Urothelium cell line (cell line): ENCODE results near the gene RNU6-1.

ENCODE experiments used
- DNase-seq: peaks from one replicate; pipeline ENCODE4 v3.0.0; 2011; ENCODE audit warnings: low spot score, mixed read lengths
- FAIRE-seq: peaks from 2 replicates; lab custom pipeline; 2011; peaks lifted over from hg19 to GRCh38; lab: Jason Lieb, UNC

Gene RNU6-1

DNA sequence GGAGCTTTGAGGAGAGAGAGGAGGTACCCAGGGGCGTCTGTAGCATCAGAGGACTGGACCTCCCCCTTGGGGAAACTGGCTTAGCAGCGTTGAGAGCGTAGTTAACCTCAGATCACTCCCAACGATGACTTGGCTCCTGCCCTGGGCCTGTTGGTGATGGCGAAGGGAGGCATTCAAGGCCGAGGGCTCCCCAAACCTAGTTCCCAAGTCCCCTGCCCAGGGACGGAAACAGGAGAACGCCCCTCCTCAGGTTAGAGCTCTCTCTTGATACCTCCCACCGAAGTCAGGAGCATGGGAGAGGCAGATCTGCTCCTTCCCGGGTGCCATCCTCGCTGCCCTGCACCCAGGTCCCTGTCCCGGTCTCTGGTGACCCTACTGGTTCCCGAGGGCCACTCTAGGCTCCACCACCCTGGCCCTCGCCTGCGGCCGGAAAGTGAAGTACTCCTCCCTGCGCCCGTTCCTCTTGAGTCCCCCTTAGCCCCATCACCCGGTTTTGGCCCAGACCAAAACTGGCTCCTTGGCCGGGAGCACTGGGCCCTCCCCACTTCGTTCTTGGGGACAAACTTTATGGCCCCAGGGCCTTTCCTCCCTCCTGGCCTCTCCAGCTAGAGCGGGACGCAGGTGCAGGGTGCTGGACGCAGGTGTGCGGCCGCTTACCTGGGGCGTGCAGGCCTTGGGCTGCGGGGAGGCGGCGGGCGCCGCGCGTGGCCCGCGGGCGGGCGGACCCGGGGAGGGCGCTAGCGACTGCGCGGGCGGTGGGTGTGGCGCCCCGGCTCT is 17.1 kb downstream of the RNU6-1 start:
- FAIRE-seq (no peak), DNase-seq (no peak)

DNA sequence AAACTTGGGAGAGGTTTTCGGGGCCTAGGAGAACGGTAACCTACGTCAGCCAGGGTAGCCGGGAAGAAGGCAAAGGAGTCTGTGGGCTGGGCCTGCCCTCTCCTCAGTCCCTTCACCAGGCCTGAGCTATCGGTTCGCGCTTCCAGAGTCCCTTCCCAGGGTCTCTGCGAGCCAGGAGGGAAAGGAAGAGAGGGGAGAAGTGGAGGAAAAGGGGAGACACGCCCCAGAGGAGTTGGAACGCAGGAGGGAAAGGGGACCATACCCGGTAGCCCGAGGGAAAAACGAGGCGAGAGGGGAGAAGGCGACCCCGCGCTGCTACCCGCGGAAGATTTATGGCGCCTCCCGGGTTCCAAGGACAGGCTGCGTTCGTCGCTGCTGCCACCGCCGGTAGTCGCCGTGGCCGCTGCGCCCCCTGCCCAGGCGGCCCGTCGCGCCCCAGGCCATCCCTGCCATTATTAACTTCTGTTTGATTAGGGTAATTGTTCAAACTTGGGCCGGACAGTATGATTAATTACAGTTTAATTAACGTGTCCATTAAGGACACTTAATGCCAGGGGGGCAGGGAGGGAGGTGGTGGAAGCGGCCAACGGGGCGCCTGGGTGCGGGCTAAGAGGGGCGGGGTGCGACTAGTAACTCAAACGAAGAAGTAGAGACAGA is 17.9 kb downstream of the RNU6-1 start:
- FAIRE-seq (no peak), DNase-seq (no peak)

DNA sequence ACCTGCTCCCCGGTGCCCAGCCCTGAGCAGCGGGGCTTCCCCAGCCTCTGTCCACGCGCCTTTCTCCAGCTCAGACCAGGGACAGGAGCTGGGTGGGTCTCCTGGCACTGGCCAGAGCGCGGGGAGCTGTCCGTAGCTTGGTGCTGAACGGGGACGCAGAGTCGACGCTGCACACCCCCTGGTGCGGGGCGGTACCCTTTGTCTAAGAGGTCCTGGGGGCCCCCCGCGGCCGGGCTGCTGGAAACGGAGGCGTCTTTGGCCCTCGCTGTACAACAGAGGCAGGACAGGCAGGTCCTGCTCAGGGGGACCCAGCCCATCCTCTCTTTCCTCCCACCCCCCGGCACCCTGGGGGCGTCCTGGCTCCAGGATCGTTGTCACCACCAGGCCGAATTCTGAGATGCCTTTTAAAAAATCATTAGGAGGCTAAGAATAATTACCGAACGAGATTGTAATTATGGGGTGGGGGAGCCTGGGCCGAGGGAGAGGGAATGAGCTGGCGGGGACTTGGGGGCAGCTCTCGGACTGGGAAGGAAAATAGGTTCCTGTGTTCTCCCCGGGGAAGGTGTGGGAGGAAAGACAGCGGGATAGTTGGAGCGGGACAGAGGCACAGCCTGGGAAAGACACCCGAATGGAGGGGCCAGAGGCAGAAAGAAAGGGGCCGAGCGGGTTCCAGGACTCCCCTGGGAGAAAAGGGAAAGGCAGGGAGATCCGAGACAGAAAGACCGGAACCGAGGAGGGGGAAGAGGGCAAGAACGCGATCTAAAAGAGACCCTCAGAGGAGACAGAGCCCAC is 18.7 kb downstream of the RNU6-1 start:
- no peak for FAIRE-seq
- DNase-seq, result peak; percentile 78

DNA sequence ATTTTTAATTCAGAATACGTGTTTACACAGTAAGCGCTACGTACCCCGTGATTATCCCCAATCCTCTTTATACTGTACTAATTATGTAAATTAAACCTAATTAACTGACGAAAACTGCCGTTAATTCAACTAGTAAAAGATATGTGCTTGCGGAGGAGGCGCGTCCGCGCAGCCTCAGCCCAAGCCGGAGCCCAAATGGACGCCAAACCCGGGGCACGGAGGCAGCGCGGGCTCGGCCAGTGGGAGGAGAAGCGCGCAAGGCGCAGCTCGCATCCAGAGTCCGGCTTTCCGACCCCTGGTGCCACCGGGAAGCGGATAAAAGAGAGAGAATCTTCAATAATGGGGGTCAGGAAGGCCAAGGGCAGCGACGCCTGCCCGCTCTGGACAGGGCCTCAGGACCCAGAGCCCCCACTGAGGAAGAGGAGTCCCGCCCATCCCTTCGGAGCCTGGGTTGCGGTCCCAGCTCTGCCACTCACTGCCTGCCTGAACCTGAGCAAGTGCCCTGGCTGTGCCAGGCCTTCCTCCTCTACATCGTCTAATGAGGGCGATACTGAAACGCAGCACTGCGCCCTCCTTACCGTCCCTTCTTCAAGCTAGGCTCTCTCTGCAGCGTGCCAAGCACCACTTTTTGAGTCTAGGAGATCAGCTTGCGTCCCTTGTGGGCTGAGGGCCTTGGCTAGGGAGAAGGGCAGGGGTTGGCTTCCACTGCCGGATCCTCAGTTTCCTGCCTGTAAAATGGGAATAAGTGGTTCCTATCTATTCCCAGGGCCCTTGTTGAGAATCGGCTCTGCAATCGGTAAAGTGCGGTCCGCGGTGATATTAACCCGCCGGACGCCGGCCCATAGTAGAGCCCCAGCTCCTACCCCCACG is 19.5 kb downstream of the RNU6-1 start:
- FAIRE-seq, result no peak
- DNase-seq, result no peak

DNA sequence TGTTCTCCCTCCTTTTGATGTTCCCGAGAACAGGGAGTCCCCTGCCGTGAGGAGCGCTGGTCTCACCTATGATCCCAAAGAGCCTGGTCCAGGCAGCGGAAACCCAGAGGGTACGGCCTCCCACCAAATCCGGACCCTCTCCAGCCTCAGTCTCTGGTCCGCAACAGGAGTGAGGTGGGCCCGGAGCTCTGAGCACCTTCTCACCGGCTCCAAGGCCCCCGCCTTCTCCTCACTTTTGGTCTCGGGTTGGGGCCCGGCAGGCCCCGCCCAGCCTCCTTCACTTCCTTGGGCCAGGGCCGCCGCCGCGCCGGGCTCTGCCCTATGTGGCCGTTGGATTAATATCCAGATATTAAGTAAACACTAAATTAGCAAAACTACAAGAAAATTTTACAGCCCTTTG is 20.2 kb downstream of the RNU6-1 start:
- no peak for FAIRE-seq

DNA sequence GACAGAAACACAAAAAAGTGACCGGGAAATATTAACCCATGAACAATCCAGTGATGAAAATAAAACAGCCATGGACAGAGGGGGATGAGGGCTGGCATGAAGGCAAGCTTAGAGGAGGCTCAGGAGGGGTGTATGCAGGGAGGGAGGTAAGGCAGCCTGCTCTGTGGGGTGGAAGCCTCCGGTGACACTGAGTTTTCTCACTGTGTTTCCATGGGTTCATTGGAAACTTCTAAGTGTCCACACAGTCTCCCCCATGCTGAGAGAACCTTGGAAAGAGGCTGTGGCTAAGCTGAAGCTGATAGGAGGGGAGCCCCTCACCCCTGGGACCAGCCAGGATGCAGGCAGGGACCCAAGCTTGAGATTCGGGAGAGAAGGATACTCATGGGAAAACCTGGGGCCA is 21.4 kb downstream of the RNU6-1 start:
- DNase-seq (no peak), FAIRE-seq (no peak)

More for the DNA sequence above, 20.2 kb downstream of the RNU6-1 start:
- DNase-seq, result no peak

DNA sequence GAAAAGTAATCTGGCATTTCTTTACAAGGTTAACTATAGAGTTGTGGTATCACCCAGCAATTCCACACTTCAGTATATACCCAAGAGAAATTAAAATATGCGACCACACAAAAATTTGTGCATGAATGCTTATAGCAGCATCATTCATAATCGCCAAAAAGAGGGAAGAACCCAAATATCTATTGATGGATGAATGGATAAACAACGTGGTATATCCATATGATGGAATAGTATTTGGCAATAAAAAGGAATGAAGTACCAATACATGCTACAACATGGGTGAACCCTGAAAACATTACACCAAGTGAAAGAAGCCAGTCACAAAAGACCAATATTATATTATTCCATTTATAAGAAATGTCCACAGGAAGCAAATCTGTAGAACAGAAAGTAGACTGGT is 23.2 kb downstream of the RNU6-1 start:
- FAIRE-seq (no peak), DNase-seq (no peak)

DNA sequence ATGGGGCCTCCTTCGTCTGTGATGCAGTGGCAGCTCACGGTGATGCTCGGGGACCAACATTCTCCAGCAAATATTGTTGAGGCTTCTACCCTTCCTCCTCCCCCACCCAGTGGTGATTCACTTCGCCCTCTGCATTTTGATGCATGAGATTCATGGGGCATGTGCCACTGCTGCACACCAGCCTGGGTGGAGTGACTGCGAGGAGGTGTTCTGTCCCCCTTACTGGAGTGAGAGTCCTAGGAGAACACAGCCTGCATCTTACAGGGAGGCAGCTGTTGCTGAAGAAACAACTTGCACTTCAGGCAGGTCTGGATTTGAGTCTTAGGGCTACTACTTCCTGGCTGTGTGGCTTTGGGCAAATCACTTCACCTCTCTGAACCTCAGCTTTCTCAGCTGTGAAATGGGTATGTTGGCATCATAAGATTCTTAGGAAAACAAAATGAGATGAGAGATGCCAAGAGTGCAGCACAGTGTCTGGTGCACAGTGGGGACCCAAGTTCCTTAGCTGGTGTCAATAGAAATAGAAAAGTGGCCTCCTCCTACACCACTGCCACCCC is 24.7 kb downstream of the RNU6-1 start:
- DNase-seq (no peak), FAIRE-seq (peak; percentile 65)

DNA sequence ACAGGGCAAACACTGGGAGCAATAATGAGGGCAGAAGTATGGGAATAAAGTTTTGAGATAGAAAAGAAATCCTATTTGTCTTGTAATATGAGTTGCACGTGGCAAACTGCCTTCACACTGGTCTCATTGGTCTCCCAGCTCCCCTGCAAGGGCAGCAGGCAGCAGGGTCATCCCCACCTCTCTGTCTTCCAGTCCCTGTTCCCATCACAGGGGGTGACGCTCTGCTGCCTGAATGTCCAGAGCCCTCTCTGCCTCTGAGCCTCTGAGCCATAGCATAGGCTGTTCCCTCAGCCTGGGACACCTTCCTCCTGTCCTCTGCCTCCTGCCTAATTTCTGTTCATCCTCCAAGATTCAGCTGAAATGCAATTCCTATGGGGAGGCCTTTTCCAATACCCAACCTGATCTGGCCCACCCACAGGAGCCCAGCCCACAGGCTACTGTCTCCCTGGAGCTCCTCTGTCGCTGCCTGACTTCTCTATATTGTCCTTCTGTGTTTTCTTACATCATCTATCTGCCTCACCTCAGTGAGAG is 26.7 kb downstream of the RNU6-1 start:
- DNase-seq (no peak), FAIRE-seq (peak; percentile 63)

DNA sequence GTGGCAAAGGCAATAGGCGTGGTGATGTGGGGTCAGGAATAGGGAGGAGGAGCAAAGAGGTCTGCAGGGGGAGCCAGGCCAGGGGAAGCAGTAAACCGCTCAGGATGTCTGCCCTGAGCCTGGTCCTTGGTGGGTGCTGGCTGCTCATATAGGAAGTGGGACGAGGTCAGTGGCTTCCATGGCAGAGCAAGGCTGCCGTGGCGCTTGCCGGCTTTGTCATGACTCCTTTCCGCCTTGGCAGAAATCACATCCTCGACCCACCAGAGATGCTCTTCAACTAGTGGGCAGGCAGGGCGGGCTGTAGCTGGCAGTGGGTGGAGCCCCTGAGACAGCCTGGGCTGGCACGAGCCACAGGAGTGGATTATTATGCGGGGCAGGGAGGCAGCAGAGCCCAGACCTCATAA is 27.6 kb downstream of the RNU6-1 start:
- no peak for DNase-seq
- no peak for FAIRE-seq

DNA sequence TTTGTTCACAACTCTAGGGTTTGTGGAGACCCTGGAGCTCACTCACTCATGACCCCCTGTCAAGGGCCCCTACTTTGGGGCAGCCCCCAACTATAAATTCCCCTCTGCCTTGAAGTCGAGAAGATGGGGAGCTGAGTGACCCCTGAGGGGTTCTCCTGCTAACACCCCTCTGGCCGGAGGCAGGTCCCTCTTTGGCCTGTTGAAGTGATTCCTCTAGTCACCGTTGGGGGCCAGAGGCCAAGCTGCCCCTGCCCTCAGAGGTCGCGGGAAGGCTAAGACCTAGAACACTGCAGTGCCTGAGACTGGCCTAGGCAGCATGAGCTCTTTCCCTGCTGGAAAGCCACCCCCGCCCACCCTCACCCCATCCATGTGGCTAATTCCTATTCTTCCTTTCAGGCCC is 30.0 kb downstream of the RNU6-1 start:
- no peak for FAIRE-seq
- no peak for DNase-seq

DNA sequence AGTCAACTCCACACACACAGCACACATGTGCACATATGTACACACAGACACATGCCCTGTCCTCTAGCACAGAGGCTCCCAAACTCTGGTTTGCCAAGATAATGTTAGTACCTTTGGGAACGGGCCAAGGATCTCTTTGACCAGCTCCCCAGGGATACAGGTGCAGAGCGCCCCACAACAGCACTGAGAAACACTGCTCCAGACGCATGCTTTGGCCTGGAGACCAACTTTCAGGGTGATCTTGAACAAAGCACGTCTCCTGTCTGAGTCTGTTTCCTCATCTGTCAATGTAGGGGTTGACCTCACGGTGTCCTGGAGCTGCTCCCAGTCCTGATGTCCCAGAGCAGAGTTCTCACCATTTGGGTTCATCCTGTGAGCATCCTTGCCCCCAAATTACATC is 30.4 kb downstream of the RNU6-1 start:
- DNase-seq (no peak), FAIRE-seq (no peak)

DNA sequence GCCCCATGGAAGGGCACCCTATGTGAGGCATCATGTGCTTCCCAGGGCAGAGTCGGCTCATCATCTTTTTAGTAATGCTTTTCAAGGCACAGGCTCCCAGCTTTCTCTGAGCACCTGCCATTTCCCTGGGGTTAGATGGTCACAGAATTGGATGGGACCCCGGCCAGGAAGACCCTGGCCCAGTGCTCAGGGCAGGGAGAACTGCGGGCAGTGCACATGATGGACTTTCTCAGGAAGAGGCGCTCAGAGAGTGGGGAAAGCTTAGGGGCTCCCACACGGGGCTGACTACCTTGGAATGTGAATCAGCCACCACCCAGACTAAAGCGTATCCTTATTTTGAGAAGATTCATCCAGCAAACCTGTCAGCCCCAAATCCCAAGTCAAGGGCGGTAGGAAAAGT is 31.0 kb downstream of the RNU6-1 start:
- FAIRE-seq (no peak), DNase-seq (no peak)

DNA sequence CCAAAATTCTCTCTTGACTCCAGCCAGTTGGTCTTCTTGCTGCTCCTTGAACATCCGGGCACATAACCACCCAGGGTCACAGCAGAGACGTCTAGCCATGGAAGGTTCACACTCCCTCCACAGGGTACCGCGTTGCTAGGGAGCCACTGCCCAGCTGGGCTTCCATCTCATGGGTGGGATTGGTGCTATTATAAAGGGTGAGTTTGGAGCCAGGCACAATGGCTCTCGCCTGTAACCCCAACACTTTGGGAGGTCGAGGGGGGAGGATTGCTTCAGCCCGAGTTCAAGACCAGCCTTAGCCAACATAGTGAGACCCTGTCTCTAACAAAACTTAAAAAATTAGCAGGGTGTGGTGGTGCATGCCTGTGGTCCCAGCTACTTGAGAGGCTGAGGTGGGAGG is 32.0 kb downstream of the RNU6-1 start:
- FAIRE-seq, result no peak
- no peak for DNase-seq

DNA sequence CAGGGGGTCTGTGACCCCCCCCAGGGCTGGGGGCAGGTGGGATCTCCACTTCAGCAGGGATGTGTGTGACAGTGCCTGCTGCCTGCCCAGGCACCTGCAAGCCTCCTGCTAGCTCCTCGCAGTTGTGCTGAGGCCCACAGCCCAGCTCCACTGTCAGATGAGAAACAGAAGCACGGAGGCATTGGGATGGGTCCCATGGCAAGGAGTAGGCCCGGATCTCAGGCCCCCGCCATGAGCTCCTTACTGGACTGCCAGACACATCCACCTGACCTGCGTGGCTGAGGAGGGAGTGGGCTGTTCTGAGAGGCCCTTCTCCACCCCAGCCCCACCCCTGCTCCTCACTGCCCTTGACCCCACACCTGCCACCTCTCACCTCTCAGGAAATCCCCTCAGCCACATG is 32.7 kb downstream of the RNU6-1 start:
- DNase-seq (no peak), FAIRE-seq (no peak)

DNA sequence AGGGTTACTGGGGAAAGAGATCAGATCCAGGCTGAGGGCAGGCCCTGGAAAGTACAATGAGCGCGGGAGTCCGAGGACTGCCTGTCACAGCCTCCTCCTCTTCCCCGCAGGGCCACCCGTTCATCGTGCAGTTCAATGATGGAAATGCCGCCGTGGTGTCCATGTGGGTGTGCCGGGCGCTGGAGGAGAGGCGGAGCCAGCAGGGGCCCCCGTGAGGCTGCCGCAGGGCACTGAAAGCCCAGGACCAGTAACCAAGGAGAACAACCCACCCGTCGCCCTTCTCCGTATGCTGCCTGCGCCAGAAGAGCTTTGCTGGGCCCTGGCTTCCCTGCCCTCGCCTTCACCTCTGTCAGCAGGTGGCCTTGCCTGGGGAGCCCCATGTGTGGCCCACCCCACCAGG is 33.3 kb downstream of the RNU6-1 start:
- no peak for DNase-seq
- no peak for FAIRE-seq

DNA sequence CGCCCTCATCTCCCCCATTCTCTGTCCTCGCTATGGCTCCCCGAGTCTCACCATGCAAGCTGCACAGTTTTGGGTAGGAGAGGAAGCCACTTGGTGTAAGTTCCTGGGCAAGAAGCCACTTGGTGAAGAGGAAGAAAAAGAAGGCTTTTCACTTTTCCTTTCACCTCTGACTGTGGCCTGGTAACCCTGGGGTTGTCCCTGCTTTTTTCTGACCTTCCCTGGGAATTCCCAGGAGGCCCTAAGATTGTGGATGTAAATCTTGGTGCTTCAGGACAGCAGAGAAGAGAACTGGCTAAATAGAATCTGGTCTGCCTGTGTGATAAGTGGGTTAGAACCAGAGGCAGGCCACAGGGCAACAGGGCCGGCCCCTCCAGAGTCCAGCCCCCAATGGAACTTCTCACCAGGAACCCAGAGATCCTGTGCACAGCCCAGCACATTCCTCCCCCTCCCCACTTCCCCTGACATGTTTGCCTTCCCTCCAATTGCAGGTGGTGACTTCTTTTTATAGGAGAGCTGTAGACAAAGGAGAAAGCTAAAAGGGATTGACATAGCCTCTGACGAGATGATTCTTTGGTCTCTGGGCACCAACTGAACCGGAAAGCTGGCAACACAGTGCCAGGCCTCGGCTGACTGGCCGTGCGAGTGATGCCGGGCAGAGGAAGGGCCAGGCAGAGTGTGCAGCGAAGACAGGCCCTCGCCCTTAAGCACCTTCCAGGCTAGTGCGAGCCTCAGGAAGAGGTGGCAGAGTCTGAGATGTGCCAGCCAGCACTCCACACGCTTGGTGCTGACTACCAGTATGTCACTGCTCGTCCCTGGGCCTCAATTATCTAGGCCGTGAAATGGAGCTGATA is 34.0 kb downstream of the RNU6-1 start:
- FAIRE-seq (no peak), DNase-seq (no peak)

DNA sequence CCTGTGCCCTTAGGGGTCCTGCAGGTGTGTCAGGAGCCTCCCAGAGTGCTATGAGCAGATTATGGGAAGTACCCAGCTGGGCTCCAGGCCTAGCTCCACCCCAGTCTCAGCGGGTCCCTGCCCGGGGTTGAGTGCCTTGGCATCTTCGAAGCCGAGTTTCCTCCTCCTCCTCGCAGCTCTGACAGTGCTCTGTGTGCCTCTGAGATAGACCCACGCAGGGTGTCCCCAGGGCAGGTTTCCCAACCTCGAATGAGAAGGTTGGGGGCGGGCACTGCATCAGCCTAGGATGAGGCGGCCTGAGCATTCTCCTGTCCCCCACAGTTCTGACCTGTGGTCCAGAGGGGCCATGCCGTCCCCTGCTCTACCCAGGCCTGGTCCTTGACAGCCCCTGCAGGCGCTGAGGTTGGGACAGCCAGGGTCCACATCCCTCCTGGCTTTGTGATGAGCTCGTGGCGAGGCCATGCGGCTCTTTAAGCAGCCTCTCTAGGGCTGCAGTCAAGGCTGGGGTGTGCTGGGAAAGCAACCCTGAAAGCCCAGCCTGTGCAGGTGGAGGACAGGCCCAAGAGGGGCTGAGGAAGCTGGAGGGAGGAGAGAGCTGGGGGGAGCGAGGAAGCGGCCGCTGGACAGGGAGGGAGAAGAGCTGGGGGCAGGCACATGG is 34.7 kb downstream of the RNU6-1 start:
- FAIRE-seq, result no peak
- DNase-seq, result no peak
